ENCODE data around the gene SPINK8.
A peak's percentile ranks its signal among the peaks of the same experiment; 100 is the strongest.

SPINK8 gene

GRCh38 chr3:48320996-48321395 is 12.5 kb downstream of the SPINK8 start:
- DNase-seq: no peak

DNA sequence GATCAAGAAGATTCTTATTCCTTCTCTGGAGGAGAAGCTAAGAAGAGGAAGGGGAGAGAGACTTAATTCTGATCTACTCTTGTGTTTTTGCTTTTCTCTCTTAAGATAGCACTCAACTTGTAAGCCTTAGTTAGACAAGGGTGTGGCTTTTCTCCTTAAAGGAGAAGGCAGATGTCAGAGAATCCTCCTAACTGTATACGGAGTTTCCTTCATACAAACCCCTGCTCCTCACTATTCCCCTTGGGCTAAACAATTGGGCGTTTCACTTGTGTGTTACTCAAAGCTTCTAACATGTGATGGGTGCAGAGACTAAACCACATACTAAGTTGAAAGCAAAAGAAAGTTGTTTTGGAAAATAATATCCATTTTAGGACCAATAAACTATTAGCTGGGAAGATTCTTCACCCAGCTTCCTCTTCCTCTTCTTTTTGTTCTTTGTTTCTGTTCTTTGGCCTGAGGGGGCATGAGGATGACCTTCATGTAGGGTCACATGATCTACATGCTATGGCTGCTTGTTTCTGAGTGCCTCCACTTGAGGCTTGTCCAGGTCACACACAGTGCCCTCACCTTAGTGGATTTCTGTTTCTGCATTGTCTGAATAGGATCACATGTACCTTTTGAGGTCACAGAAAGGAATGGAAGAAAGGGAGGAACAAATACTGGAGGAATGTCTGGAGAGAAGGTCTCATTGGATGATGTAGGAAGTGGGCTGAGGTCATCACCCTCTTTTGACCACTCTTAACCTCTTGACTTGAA is 14.6 kb downstream of the SPINK8 start:
- DNase-seq: no peak

DNA sequence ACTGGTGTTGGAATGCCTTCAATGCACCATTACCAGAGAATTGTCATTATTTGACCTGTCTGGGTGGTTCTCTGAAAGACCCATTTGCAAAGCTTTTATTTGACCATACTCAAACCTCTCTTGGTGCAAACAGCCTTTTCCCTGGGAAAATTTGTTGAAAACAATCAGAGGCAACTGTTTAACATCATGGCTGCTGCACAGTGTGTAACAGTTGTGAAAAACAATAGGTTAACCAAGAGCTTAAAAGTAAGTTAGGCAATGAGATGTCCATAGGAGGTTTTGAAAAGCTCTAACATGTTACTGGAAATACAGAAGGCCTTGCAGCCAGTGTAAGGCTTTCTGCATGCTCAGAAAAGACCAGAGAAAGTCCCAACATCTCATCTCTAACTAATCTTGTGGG is 18.9 kb downstream of the SPINK8 start:
- no peak for DNase-seq

DNA sequence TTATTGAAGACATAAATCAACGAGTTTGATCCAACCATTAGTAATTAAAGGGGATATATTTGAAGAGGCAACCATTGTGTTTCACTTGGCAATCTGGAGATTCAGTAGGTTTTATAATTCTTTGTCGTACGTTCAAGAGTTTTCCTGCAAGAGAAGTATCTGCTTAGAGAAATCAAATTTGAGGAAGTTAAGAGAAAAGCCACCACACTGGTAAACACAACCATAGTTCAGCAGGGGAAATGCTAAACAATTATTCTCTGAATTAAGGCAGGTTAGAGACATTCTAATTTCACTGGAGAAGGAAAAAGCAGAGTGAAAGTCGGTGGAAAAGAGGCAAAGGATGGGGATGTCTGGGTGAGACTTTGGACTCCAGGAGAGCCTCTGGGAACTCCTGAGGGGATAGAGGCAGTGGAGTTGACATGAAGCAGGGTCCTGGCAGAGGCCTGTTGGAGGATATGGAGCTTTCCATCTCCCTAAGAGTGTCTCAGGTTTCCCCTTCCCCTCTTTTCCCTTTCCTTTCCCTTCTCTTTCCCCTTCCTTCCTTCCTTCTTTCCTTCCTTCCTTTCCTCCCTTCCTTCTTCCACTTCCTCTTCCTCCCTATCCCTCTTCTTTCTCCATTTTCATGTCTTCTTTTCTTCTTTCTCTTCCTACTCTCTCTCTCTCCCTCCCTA is 26.5 kb downstream of the SPINK8 start:
- DNase-seq: no peak

- no peak for DNase-seq
Measured at GRCh38 chr3:48306290-48306689, 27.2 kb downstream of the SPINK8 start.

DNA sequence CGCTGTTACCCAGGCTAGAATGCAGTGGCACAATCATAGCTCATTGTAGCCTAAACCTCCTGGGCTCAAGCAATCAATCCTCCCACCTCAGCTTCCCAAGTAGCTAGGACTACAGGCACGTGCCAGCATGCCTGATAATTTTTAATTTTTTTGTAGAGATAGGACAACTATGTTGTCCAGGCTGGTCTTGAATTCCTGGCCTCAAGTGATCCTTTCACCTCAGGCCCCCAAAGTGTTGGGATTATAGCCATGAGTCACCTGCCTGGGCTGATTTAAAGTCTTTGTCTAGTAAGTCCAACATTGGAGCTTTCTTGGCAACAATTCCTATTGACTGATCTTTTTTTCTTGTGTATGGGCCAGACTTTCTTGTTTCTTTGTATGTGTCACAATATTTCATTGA is 28.1 kb downstream of the SPINK8 start:
- DNase-seq: no peak

- no peak for DNase-seq
Measured at GRCh38 chr3:48303021-48303420, 30.4 kb downstream of the SPINK8 start.

- DNase-seq: no peak
Measured at GRCh38 chr3:48301800-48302166, 31.7 kb downstream of the SPINK8 start.

DNA sequence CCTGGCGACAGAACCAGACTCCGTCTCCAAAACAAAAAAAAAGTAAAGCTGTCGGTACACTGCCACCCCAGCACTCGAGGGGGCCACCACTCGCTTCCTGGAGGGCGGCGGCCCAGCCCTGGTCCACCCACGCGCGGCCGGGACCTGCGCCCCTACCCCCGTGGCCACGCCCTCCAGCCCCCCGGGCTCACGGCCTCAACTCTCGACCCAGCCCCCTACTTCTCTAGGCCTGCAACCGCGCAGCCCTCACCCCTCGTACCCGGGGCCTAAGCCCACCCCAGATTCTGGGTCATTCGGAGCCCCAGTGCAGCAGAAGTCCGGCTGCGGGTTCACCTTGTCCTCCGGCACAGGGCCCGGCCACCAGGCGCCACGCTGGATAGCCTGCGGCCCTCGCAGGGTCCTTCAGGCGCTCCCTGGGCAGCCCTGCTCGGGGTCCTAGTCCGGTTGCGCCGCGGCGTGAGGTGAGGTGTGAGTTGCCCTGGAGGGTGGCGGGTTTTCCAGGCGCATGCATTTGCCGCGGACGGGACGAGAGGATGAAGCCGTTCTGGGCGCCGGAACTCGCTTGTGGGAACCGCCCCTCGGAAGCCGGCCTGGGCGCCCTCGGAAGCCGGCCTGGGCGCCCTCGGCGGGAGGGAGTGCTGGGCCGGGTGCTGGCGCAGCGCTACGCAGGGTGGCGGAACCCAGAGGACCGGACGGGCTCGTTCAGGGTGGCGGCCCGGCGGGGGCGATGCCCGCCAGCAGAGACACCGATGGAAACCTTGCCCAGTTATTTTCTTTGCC is 32.3 kb downstream of the SPINK8 start, which contains the start of gene NME6:
TSS of gene NME6 (minus strand) at position 348 of the 780 bp plus-strand sequence.
- peak; percentile 84 for DNase-seq

DNA sequence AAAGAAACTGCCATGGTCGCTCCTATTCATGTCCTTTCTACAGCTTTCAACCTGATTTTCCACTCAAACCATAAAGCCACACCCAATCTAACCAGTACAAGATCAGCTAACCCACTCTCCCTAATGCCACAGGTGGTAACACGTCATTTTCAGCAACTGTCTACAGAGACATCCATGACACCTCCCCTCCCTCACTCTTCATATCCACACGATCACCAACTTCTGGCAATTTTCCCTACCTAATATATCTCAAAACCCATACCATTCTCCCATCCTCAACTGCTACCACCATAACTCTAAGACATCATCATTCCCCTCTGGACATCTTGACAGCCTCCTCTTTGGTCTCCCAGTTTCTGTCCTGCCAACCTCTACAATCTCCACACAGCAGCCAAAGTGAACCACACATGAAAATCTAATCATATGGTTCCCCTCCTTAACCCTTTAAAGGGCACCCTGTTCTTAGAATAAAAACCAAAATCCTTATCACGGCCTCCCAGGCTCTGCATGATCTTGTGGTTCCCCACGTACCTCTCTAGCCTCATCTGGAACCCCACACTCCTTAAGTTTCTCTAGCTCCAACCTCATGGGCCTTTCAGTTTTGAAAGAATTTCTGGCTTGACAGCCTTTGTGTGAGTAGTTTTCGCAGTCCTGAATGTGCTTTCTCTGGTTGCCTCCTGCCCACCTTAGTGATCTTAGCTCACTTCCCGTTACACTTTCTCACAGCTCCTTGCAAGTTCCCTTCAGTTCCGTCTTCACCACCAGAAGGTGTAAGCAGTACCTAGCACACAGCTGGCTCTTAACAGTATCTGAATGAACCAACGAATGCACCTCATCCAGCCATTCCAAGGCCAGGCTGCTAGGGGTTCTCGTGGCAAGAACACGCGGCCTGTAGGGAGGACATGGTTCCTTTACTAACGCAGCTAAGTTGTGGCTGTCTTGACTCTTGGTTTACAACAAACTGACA is 33.4 kb downstream of the SPINK8 start:
- no peak for DNase-seq

GRCh38 chr3:48297111-48297810 is 36.2 kb downstream of the SPINK8 start:
- DNase-seq: no peak

GRCh38 chr3:48296699-48297098 is 36.8 kb downstream of the SPINK8 start:
- no peak for DNase-seq

GRCh38 chr3:48294611-48295263 is 38.7 kb downstream of the SPINK8 start:
- DNase-seq: no peak

DNA sequence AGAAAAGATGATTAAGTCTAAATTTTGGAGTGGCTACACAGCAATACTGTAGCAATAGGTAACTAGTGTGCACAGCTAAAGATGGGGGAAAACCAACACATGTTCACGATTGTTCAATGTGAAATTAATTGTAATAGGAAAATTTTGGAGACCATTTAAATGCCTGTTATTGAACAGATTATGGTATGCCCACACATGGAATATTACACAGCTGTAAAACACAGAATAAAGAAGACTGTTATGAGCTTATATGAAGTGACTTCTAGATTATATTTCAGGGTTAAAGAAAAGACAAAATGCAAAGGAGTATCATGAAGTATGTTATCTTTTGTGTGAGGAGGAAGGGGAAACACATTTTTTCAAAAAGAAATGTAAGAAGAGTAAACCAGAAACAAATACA is 43.8 kb downstream of the SPINK8 start:
- DNase-seq: no peak

DNA sequence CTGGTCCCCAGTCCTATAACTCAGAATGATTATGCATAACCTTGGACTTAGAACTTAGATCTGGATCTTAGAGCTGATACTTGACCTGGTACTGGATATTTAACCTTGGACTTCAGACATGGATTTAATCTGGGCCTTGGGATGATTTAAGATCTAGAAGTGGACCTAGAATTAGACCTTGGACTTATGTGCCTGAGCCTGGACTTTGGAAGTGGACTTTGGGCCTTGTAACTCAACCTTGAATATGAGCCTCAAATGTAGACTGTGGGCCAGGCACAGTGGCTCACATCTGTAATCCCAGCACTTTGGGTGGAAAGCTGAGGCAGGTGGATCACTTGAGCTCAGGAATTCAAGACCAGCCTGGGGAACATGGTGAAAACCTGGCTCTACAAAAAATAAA is 46.4 kb downstream of the SPINK8 start:
- no peak for DNase-seq

DNA sequence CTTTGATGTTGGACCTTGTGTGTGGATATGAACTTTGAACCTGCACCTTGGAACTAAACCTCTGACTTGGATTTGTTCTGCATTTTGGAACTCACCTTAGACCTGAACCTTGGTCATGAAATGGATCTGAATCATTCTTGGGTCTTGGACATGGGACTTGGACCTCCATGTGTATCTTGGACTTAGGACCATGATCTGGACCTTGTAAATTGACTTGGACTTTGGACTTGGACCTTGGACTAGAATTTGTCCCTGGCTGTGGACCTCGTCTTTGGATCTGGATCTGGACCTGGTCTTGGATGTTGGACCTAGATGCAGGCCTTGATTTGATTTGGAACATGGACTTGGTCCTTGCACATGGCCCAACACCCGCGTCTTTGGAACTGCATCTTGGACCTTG is 47.2 kb downstream of the SPINK8 start:
- DNase-seq: no peak

DNA sequence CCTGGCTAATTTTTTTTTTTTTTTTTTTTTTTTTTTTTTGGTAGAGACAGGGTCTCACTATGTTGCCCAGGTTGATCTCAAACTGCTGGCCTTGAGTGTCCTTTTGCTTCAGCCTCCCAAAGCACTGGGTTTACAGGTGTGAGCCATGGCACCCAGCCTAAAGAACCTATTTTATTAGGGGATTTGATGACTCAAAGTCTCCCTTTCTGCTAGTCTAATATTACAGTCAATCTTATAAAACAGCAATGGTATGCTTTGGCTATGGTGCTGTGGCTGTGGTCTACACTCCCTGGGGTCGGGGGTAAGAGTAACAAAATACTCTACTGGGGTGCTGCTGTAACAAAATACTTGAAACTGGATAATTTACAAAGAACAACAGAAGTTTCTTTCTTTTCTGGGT is 47.8 kb downstream of the SPINK8 start:
- no peak for DNase-seq

- DNase-seq: no peak
Measured at GRCh38 chr3:48285132-48285531, 48.3 kb downstream of the SPINK8 start.

DNA sequence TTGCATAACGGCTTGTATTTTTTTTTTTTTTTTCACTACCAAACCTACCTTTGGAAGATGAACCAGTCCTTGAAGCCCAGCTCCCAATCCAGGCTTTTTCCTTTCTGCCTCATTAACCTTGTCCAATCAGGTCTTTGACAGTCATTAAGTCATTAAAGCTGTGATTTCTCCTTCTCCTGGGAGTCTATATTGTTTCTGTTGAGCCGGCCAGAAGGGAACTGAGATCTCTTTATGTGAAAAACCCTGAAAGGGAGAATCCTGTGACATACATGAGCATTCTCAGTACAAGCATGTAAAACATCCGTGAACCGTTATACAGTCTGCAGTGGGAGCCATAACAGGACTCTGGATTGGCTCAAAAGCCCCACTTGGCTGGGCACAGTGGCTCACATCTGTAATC is 52.6 kb downstream of the SPINK8 start:
- DNase-seq: no peak

GRCh38 chr3:48278884-48279559 is 54.4 kb downstream of the SPINK8 start:
- no peak for DNase-seq

Data from NK-92 treated with Interleukin-12 subunit alpha and Interleukin-12 subunit beta, amount 100 ng/mL, for 24 hours (cell line).